HEK293 (cell line): ENCODE data around the gene GLRX.

Experiments
- ZNF561 ChIP-seq: fragments of 450-650 bp; IDR thresholded peaks from 2 replicates; pipeline ENCODE4 v1.5.1; 2018; ENCODE audit warnings: missing biosample characterization, missing genetic modification characterization, borderline replicate concordance
- TF ChIP-seq, protein P1 (sequence below): fragments of 450-650 bp; IDR thresholded peaks from 2 replicates; pipeline ENCODE4 v1.5.1; 2018; ENCODE audit warnings: missing biosample characterization, mild to moderate bottlenecking, missing genetic modification characterization
- TF ChIP-seq, protein P2 (sequence below): fragments of 450-650 bp; formaldehyde crosslinking; IDR thresholded peaks from 2 replicates; pipeline ENCODE4 v1.5.1; 2016; ENCODE audit warnings: missing biosample characterization, missing genetic modification characterization, low read depth

DNA sequence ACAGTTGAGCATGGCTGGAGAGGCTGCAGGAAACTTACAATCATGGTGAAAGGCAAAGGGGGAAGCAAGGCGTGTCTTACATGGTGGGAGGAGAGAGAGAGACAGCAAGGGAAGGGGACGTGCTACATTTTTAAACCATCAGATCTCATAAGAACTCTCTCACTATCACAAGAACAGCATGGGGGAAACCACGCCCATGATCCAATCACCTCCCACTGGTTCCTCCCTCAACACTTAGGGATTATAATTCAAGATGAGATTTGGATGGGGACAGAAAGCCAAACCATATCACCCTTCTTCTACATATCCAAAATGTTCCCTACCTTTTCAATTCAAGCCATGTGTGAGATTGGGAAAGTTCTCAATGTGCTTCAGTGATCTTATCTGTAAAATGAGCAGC is 22.9 kb upstream of the GLRX start:
- no peak for TF ChIP-seq ZNF561 (tag by site-specific recombination)
- TF ChIP-seq, protein P1, sequence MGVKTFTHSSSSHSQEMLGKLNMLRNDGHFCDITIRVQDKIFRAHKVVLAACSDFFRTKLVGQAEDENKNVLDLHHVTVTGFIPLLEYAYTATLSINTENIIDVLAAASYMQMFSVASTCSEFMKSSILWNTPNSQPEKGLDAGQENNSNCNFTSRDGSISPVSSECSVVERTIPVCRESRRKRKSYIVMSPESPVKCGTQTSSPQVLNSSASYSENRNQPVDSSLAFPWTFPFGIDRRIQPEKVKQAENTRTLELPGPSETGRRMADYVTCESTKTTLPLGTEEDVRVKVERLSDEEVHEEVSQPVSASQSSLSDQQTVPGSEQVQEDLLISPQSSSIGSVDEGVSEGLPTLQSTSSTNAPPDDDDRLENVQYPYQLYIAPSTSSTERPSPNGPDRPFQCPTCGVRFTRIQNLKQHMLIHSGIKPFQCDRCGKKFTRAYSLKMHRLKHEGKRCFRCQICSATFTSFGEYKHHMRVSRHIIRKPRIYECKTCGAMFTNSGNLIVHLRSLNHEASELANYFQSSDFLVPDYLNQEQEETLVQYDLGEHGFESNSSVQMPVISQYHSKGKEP (tag by site-specific recombination) = no peak
- TF ChIP-seq, protein P2, sequence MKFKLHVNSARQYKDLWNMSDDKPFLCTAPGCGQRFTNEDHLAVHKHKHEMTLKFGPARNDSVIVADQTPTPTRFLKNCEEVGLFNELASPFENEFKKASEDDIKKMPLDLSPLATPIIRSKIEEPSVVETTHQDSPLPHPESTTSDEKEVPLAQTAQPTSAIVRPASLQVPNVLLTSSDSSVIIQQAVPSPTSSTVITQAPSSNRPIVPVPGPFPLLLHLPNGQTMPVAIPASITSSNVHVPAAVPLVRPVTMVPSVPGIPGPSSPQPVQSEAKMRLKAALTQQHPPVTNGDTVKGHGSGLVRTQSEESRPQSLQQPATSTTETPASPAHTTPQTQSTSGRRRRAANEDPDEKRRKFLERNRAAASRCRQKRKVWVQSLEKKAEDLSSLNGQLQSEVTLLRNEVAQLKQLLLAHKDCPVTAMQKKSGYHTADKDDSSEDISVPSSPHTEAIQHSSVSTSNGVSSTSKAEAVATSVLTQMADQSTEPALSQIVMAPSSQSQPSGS (tag by site-specific recombination) = no peak
